Activated CD8-positive, alpha-beta memory T cell treated with anti-CD3 and anti-CD28 coated beads for 1 hour (primary cell): ENCODE results near the gene KCNG1.

Source experiments
- DNase-seq, 2 donors: peaks; one replicate each; pipeline ENCODE4 v3.0.0-alpha.2; 2020; ENCODE audit warnings: low read depth in 1 of 2; ENCODE audit errors: extremely low read depth in 1 of 2

The KCNG1 gene

DNA sequence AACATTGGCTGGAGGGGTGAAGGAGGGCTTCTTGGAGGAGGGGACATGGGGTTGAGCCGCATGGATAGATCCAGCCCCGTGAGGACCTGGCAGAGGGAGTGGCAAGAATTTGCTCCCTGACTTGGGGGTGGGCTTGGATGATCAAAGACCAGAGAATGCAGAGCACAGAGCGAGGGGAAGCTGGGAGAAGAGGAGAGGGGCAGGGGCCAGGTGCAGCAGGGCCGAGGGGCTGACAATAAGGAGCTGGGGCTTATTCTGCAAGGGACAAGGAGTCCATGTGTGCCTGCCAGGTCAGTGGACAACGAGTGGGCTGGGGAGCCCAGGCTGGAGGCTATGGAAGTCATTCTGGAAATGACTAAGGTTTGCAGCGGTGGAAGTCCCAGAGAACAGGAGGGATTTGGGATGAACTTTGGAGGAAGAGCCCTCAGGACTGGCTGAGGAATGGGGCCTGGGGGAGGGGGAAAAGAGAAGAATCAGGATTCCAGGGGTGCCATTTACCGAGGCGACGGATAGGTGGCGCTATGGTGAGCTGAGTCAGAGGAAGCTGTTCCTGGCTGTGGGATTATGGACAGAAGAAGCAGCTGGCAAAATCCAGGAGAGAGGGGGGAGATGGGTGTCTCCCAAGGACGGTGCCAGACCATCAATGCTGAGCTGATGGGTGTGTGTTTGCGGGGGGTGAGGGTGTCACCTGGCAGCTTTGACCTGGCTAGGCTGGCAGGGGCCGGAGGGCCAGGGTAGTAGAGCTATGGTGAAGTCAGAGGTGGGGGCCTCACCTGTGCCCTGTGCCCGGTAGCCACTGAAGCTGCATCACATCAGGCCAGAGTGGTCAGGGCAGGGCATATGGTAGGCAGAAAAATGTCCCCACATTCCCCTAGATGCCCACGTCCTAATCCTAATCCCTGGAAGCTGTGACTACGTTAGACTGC, 7.8 kb downstream of the KCNG1 start:
- no peak for DNase-seq

DNA sequence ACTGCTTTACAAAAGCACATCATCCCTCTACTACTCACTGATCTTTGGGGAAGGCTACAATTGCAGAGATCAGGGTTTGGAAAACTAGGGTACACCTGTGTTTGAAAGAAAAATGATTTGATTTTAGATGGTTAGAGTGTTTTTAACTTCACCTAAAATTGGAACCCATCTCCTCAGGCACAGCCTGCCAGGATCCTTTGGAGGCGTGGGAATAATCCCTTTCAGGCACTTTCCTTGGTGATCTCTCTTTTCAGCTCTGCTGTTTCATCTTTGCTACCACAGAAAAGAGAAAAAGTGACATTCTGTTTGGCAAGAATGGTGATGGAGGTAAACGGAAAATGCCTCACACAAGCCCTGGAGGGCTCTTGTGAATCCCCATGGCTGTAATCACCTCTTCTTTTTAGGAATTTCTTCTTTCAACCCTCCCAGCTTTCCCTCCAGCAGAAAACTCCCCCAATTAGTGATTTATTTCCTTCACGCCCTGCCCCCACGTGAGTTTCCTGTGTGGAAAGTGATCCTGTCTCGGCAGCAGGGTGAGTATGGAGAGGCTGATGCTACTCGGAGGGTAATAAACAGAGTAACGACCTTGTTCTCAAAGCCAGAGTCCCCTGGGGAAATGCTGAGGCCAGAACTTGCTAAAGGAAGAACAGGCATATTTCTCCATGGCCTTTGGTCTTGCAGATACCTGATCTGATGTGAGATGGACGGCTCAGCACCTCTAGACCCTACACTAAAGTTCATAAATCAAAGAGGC, 9.2 kb downstream of the KCNG1 start:
- no peak for DNase-seq

DNA sequence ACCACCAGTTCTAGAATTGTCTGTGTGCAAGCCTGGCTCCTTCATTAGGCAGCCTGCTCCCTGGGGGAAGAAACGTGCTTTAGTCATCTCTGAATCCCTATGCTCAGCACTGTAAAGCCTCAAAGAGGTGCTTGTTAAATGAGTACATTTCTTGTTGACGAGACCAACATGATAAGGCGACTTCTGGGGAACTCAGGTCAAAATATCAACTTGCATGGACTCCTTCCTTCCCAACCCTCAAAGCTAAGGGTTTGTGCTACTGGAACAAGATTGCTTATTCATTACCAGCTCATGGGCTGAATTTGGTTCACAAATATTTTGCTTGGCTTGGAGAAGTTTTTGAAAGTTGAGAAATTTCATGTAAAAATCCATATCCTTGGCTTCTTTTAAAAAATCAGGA, 10.6 kb downstream of the KCNG1 start:
- no peak for DNase-seq

DNA sequence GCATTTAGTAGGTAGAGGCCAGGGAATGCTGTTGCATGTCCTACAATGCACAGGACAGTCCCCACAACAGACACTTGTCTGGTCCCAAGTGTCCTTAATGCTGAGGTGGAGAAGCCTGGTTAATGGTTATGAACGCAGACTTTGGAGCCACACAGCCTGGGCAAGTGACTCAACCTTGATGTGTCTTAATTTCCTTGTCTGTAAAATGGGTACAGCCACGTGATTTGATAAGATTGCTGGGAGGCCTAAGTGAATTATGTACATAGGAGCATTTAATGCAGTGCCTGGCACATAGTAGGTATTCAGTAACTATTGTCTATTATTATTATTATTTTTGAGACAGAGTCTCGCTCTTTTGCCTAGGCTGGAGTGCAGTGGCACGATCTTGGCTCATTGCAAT, 11.4 kb downstream of the KCNG1 start:
- DNase-seq: no peak

DNA sequence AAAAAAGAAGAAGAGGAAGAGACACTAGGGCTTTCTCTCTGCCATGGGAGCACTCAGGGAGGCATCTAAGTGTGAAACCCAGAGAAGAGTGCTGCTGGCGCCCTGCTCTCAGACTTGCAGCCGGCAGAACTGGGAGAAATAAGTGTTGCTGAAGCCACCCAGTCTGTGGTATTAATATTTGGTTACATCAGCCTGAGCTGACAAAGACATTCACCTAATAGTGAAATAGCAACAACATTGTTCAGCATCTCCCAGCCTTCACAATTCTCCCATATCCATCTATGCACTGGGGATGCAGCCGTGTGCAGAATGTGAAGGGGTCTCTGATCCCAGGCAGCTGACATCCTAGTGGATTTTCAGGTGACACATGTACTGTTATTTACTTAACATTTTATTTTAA, 12.0 kb downstream of the KCNG1 start:
- DNase-seq: no peak

DNA sequence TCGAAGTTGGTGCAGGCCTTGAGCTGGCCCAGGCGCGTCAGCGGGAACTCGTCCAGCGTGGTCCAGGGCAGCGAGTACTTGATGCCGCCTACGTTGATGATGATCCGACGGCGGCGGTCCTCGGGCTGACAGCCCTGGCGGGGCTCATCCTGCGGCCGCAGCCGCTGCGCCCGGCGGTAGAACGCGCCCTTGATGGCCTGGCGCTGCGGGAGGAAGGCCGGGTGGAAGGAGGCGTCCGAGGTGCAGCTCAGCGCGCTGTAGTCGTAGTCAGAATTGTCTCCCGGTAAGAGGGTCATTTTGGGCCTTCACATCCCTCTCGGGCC, 12.9 kb downstream of the KCNG1 start:
- DNase-seq: no peak

DNA sequence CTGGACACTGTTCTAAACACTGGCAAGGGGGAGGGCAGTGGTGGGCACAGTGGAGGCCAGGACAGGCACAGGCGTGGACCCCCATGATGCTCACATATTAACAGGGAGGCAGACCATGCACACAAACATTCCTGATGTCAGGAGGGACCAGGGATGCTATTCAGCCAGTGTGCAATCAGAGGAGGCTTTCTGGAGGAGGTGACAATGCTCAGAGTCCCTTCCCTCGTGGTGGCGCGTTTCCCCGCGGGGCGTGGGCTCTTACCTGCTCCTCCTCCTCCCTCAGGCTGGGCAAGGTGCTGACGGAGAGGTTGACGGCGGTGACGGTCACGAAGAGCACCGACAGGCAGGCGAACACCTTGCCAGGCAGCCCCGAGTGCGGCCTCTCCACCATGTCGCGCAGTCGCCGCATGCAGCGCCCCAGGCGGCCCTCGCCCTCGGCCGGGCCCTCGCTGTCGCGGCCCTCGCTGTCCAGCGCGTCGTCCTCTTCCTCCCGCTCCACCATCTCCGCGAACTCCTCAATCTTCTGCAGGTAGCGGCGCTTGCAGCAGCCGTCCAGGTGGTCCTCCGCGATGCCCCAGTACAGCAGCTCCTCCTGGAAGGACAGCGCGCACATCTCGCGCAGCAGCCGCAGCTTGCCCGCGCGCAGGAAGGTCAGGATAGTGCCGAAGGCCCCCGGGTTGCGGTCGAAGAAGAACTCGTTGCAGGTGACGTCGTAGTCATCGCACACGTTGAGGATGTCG, 13.4 kb downstream of the KCNG1 start:
- DNase-seq: no peak

DNA sequence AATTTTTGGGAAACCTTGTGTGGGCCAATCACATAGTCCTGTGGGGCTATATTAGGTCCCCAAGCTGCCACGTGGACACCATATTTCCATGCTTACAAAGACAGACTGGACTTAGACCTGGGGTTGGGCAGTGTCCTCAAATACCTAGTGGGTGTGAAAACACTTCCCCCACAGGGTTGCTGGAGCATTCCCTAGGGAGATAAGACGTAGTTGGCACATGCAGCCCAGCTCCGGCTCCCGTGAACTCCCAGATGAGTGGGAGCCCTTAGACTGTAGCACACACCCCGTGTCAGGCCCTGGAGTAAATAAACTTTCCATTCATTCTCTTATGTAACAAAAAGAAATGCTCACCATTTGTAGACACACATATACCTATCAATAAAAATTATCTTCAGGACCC, 14.2 kb downstream of the KCNG1 start:
- DNase-seq: no peak

DNA sequence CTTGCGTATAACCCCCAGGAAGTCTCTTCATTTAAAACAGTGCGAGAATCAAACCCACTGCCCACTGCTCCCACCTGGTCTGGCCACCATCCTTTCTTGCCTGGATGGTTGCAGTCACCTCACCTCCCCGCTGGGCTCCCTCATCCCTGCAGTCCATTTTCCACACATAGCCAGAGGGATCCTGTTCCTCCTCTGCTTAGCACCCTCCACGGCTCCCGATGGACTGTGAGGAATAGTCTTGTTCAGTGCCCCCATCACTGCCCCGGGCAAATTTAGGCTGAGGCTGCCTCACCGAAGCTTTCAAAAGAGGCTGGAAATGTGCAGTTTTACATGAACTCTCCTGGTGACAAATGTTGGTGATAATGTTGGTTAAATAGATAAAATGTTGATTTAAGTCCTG, 17.7 kb downstream of the KCNG1 start:
- no peak for DNase-seq

DNA sequence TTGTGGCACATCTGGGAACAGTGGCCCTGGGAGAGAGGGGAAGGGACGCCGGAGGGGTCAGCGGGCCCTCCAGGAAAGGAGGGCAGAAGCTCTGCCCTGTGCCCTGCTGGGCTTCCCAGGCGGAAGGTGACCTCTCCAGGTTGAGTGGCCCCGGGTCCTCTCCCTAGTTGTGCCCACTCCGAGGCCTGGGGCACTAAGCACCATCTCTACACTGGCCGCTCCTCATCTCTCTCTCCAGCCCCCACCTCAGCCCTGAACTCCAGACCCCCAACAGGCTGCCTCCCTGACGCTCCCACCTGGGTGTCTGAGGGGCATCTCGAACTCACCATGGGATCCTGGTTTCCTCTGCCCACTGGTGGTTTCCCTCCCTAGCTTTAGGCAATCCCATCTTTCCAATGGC, 18.1 kb downstream of the KCNG1 start:
- DNase-seq: no peak

DNA sequence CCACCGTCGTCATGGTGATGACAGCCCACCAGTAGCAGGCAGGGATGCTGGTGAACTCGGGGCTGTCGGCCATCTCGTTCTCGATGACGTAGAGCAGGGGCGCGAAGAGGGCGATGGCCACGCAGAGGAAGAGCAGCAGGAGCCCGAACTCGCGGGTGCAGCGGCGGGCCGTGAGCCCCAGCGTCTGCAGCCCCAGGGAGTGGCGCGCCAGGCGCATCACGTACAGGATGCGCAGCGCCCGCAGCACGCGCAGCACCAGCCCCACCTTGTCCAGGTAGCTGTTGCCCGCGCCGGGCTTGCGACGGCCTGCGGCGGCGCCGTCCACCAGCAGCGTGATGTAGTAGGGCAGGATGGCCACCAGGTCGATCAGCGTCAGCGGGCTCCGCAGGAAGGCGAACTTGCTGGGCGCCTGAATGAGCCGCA, 18.6 kb downstream of the KCNG1 start:
- DNase-seq: no peak

DNA sequence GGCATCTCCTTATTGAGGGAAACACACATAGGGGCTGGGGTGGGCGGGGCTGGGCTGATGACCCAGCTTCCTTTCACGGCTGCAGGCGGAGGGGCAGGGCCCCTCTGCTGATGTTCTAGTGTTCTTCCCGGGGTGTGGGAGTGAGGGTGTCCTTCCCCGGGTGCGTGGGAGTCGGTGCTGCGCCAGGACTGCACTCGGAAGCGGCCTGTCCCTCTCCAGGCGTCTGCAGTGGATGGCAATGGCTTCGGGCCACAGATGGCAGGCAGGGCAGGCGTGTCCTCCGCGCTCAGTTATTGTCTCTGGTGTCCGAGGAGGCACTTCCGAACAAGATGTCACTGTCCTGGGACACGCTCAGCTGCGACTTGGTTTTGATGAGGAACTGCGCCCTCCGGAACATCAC, 19.2 kb downstream of the KCNG1 start:
- no peak for DNase-seq

DNA sequence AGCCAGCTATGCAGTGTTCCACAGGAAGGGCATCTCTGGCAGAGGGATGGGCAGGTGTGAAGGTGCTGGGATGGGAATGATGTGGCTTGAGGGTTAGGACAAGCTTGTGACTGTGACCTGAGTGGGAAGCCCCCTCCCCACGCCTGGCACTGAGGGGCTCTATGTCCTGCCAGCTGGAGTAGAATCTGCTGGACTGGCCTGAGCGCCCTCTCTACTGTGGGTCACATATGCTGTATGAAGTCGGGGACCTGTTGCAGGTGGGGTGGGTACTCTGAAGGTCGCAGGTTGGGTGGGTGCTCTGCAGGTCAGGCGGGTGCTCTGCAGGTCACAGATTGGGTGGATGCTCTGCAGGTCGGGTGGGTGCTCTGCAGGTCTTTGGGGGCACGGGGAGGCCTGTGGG, 20.3 kb downstream of the KCNG1 start:
- DNase-seq: no peak

DNA sequence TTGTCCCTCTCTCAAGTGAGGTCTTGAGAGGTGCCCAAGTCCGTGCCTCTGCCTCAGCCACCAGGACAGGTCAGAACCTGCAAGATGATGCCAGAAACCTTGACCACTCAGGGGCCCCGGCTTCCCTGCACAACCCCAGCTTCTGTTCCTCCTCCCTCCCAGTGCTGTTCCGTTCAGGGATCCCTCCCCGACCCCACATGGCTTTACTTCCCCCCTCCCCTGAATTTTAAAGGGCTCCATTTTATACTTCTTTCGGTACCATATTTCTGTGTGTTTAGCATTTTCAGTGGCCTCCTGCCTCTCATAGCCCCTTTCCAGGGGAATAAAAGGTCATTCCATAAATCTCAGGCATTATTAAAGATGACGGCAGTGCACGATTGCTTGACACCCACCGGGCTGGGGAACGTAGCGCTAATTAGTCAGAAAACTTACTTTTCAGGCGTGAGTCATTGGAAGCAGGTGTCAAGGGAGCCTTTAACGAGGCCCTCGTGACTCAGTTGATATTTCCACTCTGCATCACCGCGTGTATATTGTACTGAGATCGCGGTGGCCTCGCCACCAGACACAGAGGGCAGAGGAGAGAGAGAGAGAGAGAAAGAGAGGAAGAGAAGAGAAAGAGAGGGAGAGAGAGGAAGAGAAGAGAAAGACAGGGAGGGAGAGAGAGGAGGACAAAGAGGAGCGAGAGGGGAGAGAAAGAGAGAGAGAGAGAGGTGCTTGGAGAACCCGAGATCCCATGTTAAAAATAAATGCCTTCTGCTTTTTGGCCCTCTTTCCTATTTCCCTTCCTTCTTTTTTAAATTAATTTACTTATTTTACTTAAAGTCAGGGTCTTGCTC, 21.3 kb downstream of the KCNG1 start:
- DNase-seq: no peak

DNA sequence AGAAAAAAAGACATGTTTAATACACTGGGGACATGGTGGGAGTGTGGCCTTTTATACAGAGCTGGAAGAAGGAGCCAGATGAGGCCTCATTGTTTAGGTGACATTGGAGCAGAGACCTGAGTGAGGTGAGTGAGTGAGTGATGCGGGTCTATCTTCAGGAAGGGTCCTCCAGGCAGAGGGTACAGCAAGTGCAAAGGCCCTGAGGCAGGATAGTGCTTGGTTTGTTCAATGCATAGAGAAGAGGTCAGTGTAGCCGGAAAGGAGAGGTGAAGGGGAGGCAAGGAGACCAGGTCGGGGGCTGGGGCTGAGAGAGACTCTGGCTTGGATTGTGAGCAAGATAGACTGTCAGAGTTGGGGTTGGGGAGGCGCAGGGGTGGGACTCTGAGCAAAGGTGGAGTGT, 23.6 kb downstream of the KCNG1 start:
- DNase-seq: no peak

DNA sequence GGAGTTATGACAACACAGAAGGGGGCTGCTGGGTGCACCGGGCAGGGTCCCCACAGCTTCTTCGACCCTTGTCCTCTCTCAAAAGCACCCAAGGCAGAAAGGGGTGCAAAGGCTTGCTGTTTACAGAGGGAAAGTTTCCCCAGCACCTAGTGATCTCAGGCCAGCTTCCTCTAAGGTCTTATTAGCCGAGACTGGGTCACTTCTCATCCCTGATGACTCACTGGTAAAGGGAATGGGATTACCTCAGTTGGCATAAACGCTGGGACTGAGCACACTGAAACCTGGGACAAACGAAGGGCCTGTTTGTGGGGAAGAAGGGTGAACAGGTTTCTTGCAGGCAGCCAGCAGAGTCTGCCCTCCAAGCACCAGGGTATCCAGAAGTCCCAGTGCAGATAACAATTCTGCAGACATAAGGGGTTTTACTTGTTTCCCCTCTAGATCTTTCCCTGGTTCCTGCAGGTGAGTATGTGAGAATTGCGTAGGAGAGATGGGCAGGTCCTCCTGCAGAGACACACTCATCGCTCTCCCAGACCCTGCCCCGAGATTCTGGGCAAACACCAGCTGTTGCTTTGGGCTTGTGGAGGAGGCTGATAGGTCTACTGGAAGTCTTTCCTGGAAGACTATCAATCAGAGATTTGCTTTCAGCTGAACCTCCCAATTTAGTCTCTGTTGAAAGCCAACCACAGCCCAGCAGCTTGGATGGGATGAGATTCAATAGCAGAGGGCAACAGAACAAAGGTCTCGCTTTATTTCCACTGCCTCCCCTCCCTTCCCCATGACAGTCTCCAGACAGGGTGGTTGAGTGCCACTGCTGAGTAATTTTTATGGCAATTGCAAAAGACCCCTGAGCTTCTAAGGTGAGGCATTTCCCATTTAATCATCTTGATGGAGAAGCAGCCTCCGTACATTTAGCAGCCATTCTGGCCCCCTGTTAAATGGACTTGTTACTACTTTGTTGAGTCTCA, 25.7 kb downstream of the KCNG1 start:
- no peak for DNase-seq

DNA sequence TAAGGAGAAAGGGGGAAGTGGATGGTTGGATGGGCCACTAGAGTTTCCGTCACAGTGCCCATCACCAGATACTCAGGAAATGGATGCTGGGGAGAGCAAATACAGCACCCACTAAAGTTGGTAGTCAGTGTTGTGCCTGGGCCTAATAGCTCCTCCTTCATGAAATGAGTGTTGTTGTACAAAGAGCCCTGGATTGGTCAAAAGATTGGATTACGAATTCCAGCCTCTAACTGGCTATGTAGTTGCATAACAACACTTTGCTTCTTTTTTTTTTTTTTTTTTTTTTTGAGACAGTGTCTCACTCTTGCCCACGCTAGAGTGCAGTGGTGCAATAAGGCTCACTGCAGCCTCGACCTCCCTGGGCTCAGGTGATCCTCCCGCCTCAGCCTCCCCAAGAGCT, 27.4 kb downstream of the KCNG1 start:
- DNase-seq: no peak

DNA sequence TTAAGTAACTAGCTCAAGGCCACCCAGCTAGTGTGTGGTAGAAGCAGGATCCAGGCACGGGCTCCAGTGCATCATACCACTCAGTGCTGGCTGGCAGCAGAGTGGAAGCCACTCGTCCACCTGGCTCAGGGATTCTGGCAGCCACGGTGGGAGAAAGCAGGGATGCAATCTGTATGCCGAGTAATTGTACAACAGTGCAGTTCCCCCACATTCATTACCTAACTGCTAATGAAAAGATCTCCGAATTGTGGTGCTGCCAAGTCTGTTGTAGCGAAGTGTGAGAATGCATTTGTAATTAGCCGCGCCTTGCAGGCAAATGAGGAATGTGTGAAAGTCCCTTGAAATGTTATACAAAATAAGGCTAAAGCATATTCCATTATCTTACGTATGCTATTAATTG, 29.0 kb downstream of the KCNG1 start:
- no peak for DNase-seq

DNA sequence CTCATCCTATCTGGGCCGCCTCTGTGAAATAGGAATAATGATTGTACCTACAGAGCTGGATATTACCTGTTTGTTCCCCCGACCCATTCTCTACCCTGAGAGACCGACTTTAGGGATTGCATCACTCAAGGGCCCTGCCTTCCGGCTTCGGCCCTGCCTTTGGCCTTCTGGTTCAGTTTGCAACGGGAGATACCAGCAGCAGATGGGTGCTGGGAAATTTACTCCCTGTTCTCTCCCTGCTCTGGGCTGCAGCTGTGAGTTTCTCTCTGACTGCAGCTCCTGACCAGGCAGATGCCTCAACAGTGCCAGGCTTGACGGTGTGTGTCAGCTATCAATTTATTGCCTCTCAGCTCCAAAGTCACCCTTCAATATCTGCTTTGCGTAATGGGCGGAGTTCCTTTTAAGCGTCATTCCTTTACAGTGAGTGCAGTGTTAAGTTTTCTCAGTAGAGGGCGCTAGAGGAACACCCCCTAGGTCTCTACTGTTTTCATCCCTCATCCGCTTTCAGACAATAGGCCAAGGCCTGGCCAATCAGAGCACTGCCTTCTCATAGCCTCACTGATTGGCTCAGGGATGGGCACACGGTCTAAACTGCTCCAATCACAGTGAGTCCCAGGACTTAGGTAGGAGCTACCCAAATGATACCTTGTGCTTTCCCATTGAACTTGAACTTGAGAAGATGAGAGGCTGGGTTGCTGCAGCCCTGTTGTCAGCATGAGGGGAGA, 30.0 kb downstream of the KCNG1 start:
- DNase-seq: no peak
